IMR-90 (cell line): ENCODE measurements around the gene PSMA6.

ENCODE experiments used
- MXI1 ChIP-seq: IDR thresholded peaks from 2 replicates; pipeline ENCODE4 v1.6.1; 2012; ENCODE audit warnings: low read depth, mild to moderate bottlenecking, low read length, moderate library complexity, borderline replicate concordance
- POLR2A ChIP-seq: IDR thresholded peaks from 2 replicates; pipeline ENCODE4 v1.6.1; 2012; ENCODE audit warnings: mild to moderate bottlenecking, low read depth, low read length

- TF ChIP-seq POLR2A = no peak
- no peak for TF ChIP-seq MXI1
These were observed 10.8 kb upstream of the PSMA6 start for GRCh38 chr14:35281341-35281740.
